ENCODE data around the gene CPSF2.

- TF ChIP-seq CTCF (IDR thresholded peaks at IDR 0.05) (no peak), RAD21 (IDR thresholded peaks at IDR 0.05; ENCODE audit: low read length) (no peak), ZBTB33 (IDR thresholded peaks at IDR 0.05; ENCODE audit: borderline replicate concordance, low read depth) (no peak), YY1 (IDR thresholded peaks at IDR 0.05; ENCODE audit: low read depth) (no peak), FOXM1 (IDR thresholded peaks at IDR 0.05; ENCODE audit: low read depth) (no peak), POLR2AphosphoS5 (IDR thresholded peaks at IDR 0.05; ENCODE audit: low read depth, low read length) (no peak), EP300 (IDR thresholded peaks at IDR 0.05; ENCODE audit: borderline replicate concordance in 1 of 2, low read depth in 1 of 2, low read length in 1 of 2) (no peak), PBX3 (IDR thresholded peaks at IDR 0.05) (no peak), SMC3 (IDR thresholded peaks at IDR 0.05; ENCODE audit: low read depth, low read length) (no peak), JUND (IDR thresholded peaks at IDR 0.05) (no peak), NFIC (IDR thresholded peaks at IDR 0.05; ENCODE audit: borderline replicate concordance) (no peak), TAF1 (IDR thresholded peaks at IDR 0.05; ENCODE audit: borderline replicate concordance, low read depth, low read length) (no peak)
- TF ChIP-seq, protein P1, sequence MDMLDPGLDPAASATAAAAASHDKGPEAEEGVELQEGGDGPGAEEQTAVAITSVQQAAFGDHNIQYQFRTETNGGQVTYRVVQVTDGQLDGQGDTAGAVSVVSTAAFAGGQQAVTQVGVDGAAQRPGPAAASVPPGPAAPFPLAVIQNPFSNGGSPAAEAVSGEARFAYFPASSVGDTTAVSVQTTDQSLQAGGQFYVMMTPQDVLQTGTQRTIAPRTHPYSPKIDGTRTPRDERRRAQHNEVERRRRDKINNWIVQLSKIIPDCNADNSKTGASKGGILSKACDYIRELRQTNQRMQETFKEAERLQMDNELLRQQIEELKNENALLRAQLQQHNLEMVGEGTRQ (IDR thresholded peaks at IDR 0.05; ENCODE audit: borderline replicate concordance, low read depth, low read length) = no peak
Measured at GRCh38 chr14:92217936-92218335, 96.2 kb downstream of the CPSF2 start.
